SKM-1 (cell line): ENCODE measurements around the gene SPATA31C2.
"Not testable (repeated sequence)": the region's sequence is repeated elsewhere in the genome, so short reads cannot be mapped to it uniquely, and the experiment has no call there.

Experiments
- DNase-seq: peaks from one replicate; lab custom pipeline; 2025; ENCODE audit not compliant: unreplicated experiment; lab: John Stamatoyannopoulos, UW

SPATA31C2 gene

DNA sequence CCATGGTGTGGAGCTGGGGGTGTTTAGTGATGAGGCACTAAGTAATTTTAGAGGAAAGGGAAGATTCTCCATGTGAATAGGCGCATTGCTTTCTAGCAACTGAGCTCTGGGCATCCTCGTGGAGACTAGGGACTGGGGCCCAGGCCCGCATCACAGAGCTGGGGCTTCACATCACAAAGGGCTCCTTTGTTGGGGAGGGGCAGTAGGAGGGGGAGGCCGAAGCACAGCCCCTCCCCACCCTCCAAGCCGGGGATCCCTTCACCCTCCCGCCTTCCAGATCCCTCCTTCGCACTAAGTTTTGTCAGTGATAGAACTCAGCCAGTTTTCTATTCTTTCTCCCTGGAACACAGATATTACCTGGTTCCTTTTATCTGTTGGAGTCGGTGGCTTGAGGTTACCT is at the start of gene SPATA31C2:
Gene SPATA31C2 (minus strand): TSS at position 101 of the 400 bp plus-strand sequence. CDS start 29 bp downstream, at position 72.
- DNase-seq, result not testable (repeated sequence)

DNA sequence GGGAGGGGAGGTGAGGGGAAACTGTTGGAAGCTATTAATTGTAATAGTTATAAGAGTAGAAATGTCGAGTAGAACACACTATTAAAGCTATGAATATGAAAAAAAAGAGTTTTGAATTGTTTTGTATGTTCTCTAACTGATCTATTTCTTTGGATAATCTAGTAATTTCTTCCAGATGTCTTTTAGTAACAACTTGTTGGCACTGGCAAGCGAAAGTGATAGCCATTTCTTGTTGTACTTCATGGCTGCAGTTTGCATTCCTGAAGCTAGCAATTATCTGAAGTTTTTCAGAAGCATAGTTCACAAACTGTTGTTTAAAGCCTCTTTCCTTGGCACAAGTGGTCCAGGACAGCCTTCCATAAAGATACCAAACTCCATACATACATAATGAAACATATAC is 49.4 kb upstream of the SPATA31C2 start:
- DNase-seq, result no peak

DNA sequence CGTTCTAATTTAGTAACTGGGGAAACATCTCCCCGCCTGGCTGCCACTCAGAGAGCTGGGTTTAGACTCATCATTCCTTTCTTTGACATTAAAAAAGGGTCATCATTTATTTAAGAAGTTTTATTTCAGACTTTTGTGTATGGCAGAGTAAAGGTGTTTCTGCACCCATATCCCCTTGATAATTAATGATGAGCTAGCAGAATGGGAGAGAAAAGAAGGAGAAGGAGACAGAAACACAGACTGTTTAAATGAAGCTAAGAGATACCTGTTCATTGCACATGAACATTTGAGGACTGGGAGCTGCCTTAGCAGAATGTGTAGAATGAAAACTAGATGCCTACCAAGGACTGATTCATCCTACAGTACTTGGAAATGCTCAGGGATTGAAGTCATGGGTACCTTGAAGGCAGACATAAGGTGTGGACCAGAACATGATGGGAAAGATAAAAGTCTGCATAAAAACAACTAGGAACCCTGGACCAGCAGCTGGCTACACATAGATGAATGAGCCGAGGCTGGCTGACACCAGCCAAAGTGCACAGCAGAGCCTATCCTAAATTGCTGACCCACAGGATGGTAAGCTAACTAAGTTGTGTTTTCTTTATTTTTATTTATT is 48.3 kb upstream of the SPATA31C2 start:
- DNase-seq, result no peak

DNA sequence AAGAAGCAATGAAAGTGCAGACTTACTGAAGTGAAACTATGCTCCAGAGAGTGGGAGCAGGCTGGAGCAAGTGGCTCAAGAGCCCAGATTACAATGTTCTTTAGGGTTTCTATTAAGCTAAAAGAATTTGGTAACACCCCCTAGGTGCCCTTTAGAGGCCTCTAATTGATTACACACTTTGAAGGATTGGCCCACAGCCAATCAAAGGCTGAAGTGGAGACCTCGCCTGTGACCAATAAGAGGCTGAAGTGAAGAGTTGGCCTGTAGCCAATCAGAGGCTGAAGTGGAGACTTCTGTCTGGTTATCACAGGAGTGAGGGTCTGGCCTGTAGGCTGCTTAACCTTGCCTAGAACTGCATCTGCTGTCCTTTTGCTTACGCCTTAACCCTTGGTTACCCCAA is 46.7 kb upstream of the SPATA31C2 start:
- no peak for DNase-seq

DNA sequence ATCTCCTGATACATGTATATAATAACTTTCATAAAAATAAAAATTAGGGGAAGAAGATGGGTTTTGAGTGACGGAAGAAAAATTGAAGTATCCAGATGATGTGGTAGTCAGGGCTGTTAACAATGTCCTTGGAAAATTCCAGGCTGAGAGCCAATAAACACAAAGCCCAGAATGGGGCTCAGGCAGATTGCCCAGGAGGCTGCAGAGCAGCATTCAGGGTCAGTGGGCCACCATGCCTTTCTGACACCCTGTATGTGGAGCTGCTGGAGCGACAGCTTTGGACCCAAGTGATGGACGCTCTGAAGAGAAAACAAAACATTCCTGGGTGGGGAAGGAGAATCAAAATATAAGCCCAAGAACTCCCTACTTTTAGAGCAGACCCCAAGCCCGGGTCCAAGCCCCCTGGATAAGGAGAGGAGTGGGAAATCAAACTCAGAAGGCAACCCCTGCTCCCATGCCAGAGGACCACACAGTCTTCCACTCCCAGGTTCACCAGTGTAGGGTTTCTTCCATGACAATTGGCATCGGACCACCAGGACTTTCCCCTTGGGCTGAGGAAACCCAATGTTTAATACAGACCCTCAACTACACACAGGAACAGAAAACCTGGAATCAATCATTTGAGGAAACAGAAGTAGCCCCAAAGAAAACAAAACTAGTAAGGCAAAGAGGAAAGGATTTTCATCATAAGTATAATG is 45.7 kb upstream of the SPATA31C2 start:
- DNase-seq, result no peak

DNA sequence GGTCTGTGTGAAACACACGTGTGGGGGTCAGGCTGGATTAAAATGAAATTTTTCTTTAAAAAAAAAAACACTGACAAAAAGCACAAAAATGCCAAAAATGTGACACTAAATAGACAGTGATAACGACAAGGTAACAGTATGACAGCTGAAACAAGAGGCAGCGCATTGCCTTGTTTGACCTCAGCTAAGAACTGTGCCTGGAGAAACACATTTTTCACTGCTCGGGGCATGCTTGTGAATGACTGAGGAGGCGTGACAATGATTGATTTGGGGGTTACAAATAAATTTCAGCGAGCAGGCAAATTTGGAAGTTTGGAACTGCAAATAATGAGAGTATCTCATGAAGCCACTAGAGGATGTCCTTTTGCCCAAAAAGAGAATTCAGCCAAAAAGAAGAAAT is 44.2 kb upstream of the SPATA31C2 start:
- no peak for DNase-seq

DNA sequence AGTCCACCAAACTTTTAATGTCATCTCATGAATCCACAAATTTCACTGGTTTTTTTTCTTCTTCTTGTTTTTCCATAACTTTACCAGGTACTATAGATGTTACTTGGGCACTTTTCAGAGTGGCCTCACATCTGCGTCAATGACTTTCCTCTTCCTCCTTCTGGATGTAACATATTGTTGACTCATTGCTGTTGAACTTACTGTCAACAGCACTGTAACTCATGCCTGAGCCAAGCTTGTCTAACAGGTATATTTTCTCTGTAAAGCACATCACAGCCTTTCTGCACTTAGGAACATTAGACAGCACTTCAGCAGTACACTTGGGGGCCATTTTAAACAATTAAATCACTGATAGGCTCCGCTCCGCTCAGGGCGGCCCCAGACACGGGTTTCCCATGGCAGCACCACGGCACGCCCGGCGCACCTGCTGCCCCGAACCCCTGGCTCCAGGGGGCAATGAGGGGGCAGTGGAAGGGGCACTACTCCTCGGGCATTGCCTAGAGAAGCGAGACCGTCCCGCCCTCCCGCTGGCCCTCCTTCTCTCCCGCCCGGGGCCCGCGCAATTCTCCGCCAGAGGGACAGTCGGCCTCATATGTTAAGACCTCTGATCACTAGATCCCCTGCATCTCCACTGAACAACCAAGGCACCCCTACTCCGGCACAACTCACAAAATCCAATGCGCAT is 41.9 kb upstream of the SPATA31C2 start:
- no peak for DNase-seq

DNA sequence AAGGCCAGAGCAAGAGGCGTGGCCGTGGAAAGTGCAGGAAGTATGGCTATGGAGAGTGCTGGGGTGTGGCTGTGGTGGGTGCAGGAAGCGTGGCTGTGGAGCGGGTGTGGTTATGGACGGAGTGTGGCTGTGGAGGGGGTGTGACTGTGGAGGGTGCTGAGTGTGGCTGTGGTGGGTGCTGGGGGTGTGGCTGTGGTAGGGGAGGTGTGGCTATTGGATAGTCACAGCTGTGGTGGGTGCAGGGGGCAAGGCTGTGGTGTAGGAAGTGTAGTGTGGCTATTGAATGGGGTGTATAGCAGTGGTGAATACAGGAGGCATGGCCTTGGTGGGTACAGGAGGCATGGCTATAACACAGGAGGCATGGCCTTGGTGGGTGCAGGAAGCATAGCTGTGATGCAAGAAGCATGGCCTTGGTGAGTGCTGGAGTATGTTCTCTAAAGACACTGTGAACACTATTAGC is 40.8 kb upstream of the SPATA31C2 start:
- no peak for DNase-seq

DNA sequence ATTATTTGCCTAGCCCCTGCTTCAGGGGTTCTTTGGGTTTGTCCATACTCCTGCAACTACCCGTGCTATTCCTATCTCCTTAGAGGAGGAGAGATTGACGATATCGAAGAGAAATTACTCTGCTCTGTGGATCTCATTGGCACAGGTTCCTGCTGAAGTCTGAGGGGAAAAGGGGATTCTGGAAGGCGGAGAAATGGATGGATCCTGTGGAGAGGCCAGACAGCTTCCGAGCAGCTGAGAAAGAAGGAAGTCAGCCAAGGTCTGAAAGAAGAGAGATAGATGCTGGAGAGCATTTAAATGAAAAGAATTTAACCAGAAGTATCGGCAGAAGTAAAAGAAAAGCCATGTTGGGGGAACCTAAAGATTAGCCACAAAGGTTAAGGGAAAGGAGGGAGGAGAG is 40.4 kb upstream of the SPATA31C2 start:
- DNase-seq, result no peak

DNA sequence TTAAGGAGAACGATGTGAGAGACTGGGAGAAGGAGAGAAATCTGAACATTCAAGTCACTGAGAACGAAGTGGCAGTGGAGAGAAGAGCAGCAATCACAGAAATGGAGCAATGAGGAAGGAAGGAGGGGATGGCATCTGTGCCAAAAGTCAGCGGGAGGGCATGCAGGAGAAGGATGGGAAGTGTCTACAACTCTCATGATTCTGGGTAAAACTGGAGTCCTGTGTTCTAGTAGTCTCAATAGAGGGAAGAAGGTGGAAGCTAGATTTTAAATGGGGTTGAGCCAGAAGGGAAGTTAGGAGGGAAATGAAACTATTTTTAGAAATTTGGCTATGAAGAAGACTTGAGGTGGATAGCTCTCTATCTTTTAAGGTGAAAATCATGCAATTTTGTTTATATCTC is 39.1 kb upstream of the SPATA31C2 start:
- DNase-seq, result no peak

DNA sequence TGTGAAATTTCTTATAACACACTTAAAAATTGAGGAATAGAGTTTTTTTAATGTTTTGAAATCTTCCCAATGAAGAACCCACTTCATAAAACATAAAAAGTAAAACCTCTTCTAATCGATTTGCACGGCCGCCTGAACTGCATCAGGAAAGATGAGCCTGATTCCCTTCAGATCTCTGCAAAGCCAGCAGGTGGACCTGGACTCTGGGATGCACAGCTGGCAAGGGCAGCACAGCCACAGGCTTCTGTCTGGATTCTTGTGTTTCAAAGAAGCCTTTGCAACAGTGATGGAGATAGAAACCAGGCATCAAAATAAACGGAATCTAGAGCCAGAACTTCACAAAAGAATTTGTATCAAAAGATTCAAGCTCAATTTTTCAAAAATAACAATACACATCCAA is 36.0 kb upstream of the SPATA31C2 start:
- DNase-seq, result no peak

DNA sequence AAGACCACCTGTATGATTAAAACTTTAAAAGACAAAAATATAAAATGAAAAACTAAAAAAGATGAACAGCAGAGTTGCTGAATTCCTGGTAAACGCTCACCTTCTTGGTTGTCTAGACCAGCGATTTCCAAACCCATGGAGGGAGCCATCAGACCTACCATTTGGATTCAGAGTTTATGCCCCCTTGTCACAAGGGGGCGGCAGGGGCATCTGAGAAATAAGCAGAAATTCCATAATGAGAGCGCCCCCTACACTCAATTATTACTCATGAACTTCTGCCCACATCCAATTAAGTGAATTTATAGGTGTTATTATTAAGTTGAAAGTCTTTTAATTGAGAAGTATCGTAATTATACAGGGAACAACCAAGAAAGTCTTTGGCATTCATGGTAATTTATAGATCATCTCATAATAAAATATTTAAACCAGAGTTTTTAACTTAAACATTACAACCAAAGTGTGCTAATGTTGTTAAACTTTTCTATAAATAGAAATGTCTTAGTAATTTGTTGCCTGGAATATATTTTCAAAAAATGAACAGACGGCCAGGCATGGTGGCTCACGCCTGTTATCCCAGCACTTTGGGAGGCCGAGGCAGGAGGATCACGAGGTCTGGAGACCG is 35.2 kb upstream of the SPATA31C2 start:
- no peak for DNase-seq

DNA sequence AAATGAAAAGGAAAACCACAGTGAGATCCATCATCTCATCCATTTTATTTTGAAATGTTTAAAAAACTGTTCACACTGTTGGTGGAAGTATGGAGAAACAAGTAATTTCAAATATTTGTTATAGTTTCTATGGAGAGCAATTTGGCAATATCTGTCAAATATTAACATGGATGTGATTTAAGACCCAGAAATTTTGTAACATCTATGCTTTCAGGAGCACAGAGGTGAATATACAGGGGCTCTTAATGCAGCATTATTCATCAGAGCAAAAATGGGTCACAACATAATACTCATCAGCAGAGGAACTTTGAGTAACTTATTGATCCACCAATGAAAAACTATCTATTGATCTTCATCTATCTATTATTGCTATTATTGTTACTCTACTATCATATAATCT is 31.4 kb upstream of the SPATA31C2 start:
- DNase-seq, result no peak

DNA sequence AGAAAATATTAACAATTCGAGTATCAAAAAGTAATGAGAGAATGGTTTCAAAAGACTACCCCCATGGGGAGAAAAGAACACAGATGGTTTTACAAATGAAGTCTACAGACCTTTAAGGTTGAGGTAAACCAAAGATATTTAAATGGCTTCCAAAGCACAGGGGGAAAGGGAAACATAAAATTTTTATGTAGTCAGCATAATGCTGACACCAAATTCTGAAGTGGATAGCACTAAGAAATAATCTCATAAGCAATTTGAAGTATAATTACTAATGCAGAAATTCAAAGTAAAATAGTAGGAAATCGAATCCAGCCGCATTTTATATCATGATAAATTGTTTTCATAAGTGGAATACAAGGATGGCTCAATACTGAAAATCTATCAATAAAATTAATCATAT is 30.3 kb upstream of the SPATA31C2 start:
- DNase-seq, result no peak

DNA sequence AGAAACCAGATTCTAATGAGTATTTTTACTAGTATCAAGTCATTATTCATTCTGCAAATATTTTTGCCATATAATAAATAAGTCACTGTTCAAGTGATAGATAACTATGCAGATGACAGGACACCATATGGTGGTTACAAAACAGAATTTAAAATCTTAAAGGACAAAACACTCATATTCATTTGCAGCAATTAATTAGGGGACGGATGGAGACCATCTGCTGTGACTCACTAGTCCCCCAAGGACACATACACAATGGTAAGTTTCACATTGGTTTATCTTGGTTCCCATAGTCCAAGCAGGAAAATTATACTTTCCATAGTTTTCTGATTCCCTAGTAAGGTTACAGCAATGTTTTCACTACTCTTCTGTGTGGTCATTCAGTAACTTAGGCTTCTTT is 28.4 kb upstream of the SPATA31C2 start:
- no peak for DNase-seq

DNA sequence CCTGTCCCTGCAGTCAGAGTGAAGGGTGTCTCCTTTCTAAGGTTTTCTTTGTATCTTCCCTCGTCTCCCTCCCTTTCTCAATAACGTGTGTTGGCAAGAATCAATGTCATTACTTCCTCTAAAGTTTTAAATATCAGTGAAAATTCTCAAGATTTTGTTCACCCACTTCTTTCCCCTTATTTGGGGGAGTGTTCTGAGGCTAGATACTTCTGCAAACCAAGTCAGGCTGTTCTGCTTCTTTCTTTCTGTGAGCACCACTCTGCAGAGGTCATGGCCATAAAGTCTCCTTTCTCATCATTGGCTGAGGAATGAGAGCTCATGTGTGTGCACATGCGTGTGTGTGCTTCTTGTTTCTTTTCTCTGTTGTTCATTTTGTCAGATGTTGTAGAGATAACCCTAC is 26.6 kb upstream of the SPATA31C2 start:
- no peak for DNase-seq

DNA sequence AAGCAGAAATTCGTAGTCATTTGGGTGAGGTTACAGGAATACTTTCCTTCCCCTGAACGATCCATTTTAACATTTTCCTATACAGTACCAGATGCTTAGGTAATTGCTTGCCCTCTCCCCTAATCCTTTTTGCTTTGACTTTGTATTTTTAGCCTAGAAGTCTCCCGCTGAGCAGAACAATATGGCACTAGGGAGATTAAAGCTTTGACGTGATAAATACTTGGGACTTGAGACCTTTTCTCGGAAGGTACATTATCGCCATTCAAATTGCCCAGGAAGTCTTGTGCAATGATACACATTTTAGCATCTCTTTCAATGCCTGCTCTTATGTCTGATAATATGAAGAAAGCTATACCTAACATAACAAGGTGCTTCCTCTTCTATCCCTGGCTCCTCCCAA is 22.9 kb upstream of the SPATA31C2 start:
- no peak for DNase-seq

DNA sequence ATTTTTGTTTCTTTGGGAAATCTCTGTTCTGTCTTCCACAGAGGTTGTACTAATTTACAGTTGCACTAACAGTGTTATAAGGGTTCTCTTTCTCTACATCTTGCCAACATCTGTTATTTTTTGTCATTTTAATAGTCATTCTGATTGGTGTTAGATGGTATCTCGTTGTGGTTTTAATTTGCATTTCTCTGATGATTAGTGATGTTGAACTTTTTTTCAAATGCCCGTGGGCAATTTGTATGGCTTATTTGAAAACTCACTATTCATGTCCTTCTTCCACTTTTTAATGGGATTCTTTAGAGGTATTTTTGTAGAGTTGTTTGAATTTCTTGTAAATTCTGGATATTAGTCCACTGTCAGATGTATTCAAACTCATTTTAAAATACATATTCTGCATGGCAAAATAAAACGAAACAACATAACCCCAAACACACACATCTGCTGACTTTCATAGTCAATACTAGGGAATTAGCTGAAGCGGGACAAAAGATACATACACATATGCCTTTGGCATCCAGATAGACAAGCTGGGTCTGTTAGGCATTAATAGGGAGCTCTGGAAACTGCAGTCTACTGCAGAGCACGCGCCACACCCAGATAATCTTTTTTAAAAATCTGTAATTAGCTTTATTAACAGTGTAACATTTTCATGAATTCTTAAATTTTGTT is 5.8 kb upstream of the SPATA31C2 start:
- DNase-seq, result no peak

DNA sequence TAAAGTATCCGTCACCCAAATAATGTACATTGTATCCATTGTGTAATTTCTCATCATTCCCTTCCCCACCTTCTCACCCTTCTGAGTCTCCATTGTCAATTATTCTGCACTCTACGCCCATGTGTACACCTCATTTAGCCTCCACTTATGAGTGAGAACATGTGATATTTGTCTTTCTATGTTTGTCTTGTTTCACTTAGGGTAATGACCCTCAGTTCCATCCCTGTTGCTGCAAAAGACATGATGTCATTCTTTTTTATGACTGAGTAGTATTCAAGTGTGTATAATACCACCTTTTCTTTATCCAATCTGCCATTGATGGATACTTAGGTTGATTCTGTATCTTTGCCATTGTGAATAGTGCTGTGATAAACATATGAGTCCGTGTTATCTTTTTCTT is 4.9 kb upstream of the SPATA31C2 start:
- DNase-seq, result no peak

DNA sequence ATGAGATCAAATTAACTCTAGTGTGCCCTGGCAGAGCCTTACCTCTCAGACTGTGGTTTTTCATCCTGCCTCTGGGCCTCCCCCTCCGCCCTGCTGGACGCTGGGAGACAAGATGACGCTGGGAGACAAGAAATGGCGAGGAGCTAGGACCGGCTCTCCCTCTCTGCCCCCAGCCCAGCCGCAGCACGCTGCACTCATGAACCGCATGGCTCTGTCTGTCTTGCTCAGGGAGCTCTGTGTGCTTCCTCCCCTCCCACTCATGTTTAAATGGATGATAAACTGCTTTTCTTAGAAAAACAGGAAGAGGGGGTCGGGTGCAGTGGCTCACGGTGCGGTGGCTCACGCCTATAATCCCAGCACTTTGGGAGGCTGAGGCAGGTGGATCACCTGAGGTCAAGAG is 4.7 kb downstream of the SPATA31C2 start:
- DNase-seq, result not testable (repeated sequence)

DNA sequence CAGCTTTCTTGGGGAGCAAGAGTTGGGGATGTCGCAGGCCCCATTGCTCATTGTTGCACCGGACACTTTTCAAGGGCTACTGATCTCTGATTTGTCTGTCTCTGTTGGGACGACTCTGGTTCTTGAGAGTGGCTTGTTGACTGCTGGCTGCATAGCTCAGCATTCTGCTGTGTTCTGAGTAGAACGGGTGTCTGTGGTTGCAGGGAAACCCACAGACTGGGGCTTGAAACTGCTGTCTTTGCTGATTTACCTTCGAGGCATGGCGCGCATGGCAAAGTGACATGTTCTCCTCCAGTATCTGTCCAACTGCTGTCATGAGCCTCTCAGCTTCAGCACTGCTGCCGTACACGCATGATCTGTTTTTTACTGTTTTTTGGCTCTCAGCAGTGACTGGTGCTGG is 8.7 kb downstream of the SPATA31C2 start:
- DNase-seq, result not testable (repeated sequence)
